ENCODE measurements around the gene OR6A2.

Gene OR6A2

GRCh38 chr11:6742260-6742659 lies 57.2 kb downstream of the OR6A2 start:
- no peak overlapping the region for H3K27ac Mint-ChIP-seq
- H3K4me3 Mint-ChIP-seq: no peak overlapping the region
- peaks cover 11% of the 10 kb centered on the region for H3K36me3 Mint-ChIP-seq (ENCODE audit: low read depth)
- H3K27me3 Mint-ChIP-seq: no peaks in the 10 kb centered on the region
- H3K9me3 Mint-ChIP-seq: no peaks in the 10 kb centered on the region
- peaks cover 53% of the 10 kb centered on the region for H3K4me1 Mint-ChIP-seq (ENCODE audit: low read depth)
- peak; percentile 58 for DNase-seq
